Activated CD4-positive, alpha-beta T cell treated with anti-CD3 and anti-CD28 coated beads for 4 hours (primary cell): ENCODE measurements around the gene SRCIN1.

Experiments
- DNase-seq, 2 donors: peaks; one replicate each; pipeline ENCODE4 v3.0.0-alpha.2; 2020

SRCIN1 gene

GRCh38 chr17:38617074-38617860 is 11.5 kb upstream of the SRCIN1 start:
- DNase-seq = no peak

- DNase-seq = no peak
Observed at GRCh38 chr17:38616361-38616760, 10.6 kb upstream of the SRCIN1 start.

DNA sequence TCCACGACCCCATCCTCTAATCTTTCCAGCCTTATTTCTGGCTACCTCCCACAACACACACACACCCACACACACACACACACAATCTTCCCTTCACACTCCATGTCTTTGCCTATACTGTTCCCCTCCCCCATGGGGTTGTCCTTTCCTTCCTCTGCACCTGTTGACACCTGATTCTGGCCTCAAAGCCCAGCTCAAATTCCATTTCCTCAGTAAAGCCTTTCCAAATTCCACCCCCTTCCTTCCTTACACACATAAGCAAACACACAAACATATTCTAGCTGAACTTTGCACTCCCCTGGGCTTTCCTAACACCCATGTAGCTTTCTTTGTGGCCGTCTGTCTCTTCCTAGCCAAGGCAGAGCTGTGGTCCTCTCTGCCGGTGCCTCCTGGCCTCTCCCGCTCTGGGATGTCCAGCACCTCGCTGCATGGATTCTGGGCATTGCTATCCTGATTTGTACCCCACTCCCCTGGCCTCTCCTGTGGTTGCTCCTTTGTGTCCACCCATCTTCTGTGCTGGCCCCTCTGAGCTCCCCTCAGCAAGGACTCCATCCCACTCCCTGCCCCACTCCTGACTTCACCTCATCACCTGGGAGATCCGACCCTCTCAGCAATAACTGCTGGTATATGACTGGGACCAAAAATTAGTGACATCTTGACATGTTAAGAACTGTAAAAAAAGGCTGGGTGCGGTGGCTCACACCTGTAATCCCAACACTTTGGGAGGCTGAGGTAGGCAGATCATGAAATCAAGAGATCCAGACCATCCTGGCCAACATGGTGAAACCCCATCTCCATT is 8.4 kb upstream of the SRCIN1 start:
- DNase-seq = no peak

DNA sequence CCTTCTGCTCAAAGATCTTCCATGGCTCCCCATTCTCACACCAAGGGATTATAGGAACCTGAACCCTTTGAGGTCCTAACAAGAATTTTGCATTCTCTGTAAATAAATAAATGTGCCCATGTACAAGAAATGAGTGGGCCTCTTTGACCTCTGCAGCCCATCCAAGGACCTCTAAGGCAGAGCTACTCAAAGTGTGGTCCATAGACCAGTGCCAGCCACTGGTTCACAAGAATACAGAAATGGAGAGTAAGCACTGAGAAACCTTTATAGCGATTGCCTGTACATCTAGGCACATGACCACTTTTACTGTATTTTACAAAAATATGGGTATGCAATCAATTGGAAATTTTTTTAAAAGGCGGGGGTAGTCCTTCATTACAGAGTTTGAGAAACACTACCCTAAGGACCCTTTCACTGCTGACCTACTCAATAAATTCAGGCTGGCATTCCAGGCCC is 7.8 kb upstream of the SRCIN1 start:
- DNase-seq = no peak

DNA sequence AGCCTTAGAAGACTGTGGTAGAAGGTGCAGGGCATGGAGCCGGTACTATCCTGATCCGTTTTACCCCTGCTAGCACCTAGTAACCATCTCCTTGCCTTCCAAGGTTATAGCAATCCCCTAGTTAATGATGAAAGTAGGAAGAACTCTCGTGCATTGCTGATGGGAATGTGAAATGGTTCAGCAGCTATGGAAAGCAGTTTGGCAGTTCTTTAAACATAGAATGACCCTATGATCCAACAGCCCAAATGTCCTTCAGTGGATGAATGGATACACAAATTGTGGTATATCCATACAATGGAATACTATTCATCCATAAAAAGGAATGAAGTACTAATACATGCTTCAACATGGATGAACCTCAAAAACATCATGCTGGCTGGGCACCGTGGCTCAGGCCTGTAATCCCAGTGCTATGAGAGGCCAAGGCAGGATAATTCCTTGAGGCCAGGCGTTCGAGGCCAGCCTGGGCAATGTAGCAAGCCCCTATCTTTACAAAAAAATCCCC is 6.2 kb upstream of the SRCIN1 start:
- DNase-seq = no peak

- DNase-seq = no peak
Observed at GRCh38 chr17:38611070-38611786, 5.5 kb upstream of the SRCIN1 start.

DNA sequence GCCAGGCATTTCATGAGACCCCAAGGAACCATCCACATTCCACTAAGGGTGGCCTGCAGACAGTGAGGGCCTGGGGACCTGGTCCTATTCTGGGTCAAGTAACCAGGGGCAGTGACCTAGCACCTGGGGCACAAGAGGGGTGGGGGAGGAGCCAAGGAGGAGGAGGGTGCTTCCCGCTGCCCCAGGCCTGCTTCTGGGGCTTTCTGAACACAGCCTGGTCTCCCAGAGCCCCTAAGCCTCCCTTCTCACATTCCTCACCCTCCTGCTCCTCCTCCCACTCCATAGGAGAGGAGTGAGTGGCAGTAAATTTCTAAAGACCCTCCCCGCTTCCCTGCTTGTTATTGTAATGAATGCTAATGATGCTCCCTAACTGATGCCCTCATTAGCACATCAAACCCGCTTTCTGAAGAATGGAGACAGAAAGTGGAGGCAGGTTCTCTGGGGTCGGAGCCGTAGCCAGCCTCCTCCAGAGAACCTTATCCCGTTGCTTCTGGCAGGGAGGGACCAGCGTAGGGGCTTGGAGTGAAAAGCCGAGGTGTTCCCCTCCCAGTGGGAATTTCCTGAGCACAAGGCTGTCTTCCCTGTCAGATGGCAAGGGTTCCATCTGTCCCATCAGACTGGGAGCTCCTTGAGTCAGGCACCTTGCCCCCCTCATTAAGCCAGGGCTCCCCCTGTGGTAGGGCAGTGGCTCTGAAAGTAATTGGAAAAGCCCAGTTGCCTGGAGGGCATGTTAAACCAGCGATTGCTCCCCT is 3.7 kb upstream of the SRCIN1 start:
- no peak for DNase-seq

DNA sequence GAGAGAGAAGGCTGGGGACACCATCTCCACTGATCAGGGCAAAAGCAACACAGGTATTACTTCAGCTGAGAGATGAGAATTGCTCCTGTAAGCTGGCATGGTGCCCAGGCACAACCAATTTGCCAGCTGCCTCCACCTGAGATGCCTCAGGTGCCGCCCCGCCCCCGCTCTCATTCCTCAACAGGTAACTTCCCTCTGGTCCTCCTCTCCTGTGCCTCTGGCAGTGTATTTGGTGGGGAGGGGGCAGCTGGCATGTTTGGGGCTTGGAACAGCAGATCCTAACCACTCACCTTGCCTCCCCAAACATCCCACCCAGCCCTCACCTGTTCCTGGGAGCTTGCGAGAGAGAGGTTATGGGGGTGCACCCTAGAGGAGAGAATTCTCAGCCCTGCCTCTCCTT is 2.9 kb upstream of the SRCIN1 start:
- DNase-seq = no peak

DNA sequence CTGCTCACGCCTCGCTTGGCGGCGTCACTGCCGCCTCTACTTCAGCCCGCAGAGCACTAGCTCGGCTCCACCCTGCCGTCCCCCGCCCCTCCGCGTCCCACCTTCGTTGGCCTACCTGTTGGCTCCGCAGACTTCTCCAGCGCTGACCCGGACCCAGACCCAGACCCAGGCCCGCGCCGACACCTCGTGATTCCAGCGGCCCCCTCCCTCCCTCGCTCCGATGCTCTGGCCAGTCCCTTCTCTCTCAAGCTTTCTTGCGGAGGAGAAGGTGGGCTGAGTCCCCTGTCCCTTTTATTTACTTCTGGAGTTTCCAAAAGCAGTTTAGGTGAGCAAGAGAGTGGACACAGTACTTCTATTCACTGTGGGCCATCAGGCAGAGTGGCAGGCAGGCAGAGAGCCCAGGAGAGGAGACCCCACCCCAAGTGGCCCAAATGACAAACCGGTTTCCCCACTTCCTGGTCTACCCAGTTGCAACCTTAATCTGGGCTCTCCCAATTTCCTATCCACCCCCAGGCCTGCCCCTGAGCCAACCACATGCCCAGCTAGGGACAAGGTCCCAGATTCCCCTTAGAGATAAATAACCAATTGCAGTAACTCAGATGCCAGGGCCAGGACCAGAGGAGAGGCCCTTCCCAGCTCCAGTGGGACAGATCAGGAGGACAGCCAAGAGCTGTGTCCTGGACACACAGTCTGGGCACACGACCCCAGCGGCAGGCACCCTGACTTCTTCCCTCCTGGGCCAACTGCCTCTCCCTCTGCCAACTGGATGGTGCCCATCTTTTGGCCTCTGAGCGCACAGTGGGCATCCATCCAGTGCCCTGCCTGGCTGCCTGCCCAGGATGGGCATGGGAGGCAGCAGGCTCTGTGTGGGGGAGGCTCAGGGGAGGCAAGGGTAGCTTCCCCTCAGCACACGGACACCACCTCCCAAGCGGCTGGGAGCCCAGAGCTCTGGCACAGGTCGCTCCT is 1.2 kb upstream of the SRCIN1 start:
- DNase-seq = no peak

DNA sequence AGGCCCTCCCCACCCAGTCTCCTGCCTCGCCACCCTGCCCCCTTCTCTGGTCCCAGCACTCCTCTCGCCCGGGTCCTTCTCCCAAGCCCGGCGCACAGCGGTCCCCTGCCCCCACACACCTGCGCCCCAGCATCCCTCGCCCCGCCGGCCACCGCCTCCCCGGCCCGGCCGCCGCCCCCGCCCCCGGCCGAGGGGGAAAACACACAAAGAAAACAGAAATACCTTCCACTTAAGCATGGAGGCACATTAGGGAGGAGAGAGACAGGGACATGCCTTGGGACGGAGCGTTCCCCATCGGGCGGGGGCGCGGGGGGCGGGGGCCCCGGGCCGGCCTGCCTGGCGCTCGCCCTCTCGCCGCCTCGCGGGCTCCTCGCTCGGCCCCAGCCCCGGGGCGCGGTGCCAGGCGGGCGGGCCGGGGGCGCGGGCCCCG is 326 bp downstream of the SRCIN1 start:
- DNase-seq = no peak

- peak; percentile 15 to 32 for DNase-seq
Observed at GRCh38 chr17:38604479-38605403, 1.0 kb downstream of the SRCIN1 start.

- DNase-seq = no peak
Observed at GRCh38 chr17:38603786-38604478, 1.8 kb downstream of the SRCIN1 start.

GRCh38 chr17:38602956-38603785 is 2.6 kb downstream of the SRCIN1 start:
- no peak for DNase-seq

DNA sequence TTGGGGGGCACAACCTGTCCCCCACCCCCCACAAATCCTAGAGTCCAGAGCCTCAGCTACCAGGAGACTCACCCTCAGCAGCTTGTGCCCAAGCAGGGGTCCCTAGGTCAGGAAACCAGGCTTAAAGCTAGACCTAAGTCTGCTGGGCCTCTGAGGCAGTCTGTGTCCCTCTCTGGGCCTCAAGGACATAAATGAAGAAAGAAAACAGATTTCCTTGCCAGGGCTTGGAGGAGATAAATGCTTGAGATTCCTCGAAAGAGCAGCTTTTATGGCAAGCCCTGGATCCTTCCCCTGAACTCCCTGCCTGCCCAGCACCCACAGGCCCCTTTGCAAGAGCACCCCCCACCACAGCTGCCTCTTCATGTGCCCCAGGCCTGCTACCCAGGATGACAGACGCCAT is 3.3 kb downstream of the SRCIN1 start:
- DNase-seq = no peak

DNA sequence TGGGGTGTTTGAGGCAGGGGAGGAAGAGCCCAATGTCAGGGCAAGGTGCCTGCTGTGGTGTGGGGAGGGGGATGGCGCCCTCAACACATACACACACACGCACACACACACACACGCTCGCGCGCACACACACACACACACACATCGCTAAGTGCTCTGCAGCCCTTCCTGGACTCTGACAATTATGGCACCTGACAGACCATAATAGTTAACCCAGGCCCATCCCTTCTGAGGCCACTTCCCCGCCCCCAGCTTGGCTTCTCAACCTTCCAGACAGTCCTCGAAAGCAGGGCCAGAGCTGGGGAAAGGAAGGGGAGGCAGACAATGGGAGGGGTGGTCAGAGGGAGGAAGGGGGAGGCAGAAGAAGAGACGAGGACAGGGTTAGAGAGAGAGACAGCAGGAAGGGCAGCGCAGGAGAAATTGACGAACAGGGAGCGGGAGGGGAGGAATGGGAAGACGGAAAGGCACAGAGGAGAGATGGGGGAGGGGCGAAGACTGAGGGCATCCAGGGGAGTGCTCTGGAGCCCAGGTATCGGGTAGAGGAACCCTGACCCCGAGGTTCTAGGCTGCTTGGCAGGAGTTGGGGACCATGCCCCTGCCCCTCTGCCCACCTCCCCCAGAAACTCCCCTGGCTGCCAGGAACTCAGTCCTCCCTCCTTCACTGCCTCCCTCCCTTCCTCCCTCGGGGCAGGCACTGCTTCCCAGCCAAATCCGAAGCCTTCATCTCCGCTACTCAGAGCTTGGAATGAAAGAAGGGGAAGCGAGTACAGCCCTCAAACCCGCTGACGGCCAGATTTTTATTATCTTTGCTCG is 4.0 kb downstream of the SRCIN1 start:
- DNase-seq = no peak

DNA sequence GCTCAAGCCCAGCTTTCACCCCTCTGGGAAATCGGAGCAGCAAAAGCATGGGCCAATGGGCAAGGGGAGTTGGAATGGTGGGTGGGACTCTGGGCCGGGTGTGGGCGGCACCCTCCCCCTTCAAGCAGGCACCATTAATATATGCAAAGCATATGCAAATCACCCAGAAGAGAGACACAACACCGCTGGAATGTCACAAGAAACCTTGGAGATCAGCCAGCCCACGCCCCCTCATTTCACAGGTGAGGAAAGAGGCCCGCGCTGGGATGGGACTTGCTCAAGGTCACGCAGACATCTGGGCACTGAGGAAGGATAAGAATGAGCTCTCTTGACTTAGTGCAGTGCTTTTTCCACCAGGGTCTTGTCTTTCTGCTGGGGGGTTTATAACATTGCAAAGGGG is 4.8 kb downstream of the SRCIN1 start:
- DNase-seq = no peak

DNA sequence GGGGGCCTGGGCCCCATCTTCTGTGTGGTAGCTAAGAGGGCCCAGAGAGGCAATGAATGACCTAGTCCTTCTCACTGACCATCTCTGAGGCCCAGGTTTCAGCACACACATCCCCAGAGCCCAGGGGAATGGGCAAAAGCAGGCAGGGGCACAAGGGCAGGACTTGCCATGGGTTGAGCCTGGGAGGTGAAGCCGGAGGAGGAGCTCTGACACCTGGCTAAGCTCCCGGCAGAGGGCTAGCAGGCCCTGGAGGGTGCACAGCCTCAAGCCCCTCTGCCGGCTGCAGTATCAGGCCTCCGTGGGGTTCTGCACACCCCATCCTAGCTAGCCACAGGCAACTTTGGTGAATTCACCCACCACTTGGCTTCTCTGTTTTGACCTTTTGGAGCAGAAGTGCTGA is 5.3 kb downstream of the SRCIN1 start:
- DNase-seq = no peak

DNA sequence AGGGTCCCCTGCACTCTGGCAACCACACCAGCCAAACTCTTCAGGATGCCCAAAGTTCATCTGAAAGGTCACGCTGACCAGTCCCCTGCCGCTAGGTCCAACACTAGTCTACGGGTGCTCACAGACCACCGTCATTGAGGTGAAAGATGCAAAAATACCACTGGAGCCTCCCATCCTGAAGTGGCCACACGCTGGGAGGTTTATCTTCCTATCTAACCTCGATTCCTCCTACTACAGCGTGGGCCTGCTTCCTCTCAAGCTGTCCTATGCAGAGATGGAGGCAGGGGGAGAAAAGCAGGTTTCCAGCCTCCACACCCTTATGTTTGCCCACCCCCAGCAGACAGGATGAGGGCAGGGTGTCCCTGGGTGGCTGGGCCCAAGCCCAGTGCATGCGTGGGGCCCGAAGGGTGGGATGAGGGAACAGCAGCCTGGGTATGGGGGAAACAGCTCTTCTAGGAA is 6.3 kb downstream of the SRCIN1 start:
- DNase-seq = no peak
